ENCODE measurements around the gene SERINC2.

DNA sequence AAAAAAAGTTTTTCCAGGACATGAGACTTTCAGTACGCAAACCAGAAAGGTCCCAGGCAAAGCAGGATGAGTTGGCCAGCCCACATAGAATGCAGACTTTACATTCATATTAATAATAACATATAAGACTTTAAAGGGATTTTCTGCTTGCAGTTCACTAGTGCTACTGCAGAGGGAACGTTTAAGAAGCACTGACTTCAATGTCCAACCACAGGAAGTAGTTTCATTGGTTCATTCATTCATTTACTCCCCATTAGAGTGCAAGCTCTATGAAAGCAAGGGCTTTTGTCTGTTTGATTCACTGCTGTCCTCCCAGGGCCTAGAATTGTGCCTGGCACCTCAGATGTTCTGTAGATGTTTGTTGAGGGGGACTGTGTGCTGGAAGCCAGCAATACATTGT lies 11.8 kb upstream of the SERINC2 start:
- TF ChIP-seq CTCF (optimal IDR thresholded peaks at IDR 0.05 in 1 of 3, IDR thresholded peaks at IDR 0.05 in 1 of 3, conservative IDR thresholded peaks at IDR 0.05 in 1 of 3; ENCODE audit: extremely low read depth in 1 of 3, insufficient read depth in 2 of 3, low read length in 3 of 3) (no peak), EZH2 (IDR thresholded peaks at IDR 0.05; ENCODE audit: low read length) (no peak)
